Measurements from ENCODE around the gene ADPRHL1. TPM values are rescaled to one million over a fixed set of nuclear protein-coding genes. Genes with fewer than 3 reads are reported as not detected.
A peak's percentile ranks its signal among the peaks of the same experiment; 100 is the strongest.

ADPRHL1 gene
- total RNA-seq, 2 donors from 2014 or later = 1.6 to 2.9 TPM

- H3K36me3 ChIP-seq (ENCODE audit: control insufficient read depth, insufficient read depth, low read length) = peaks cover 8% of the 10 kb centered on the region
- TF ChIP-seq CTCF (conservative IDR thresholded peaks at IDR 0.05) = no peak
- no peak overlapping the region for H3K27ac ChIP-seq (ENCODE audit: low read depth, low read length)
- H3K4me3 Mint-ChIP-seq = no peak overlapping the region
- peaks cover 35% of the 10 kb centered on the region for H3K36me3 Mint-ChIP-seq (ENCODE audit: low read depth)
- H3K27me3 ChIP-seq (ENCODE audit: control insufficient read depth, insufficient read depth, low read length, poor library complexity, severe bottlenecking) = no peaks in the 10 kb centered on the region
- no peak overlapping the region for H3K9ac ChIP-seq (ENCODE audit: extremely low read depth, low read length, poor library complexity, severe bottlenecking)
- peaks cover 4% of the 10 kb centered on the region for H3K4me1 Mint-ChIP-seq
- H3K9me3 Mint-ChIP-seq = peaks cover 1% of the 10 kb centered on the region
- H3K4me3 ChIP-seq (ENCODE audit: low read length) = no peak overlapping the region
- no peaks in the 10 kb centered on the region for H3K27me3 Mint-ChIP-seq (ENCODE audit: insufficient read depth)
- 89 to 90% methylated on average over 9 to 13 of the region's 13 CpGs for whole genome bisulfite sequencing, 2 experiments (ENCODE audit: insufficient coverage in 1 of 2, insufficient read length in 1 of 2)
- DNase-seq = no peak
- H3K27ac Mint-ChIP-seq = peak overlapping the region; percentile 71
- no peaks in the 10 kb centered on the region for H3K4me1 ChIP-seq (ENCODE audit: control insufficient read depth, insufficient read depth, low read length)
- H3K9me3 ChIP-seq (ENCODE audit: control insufficient read depth, low read length) = no peaks in the 10 kb centered on the region
Measured at GRCh38 chr13:113449693-113450347, 3.5 kb downstream of the ADPRHL1 start.

DNA sequence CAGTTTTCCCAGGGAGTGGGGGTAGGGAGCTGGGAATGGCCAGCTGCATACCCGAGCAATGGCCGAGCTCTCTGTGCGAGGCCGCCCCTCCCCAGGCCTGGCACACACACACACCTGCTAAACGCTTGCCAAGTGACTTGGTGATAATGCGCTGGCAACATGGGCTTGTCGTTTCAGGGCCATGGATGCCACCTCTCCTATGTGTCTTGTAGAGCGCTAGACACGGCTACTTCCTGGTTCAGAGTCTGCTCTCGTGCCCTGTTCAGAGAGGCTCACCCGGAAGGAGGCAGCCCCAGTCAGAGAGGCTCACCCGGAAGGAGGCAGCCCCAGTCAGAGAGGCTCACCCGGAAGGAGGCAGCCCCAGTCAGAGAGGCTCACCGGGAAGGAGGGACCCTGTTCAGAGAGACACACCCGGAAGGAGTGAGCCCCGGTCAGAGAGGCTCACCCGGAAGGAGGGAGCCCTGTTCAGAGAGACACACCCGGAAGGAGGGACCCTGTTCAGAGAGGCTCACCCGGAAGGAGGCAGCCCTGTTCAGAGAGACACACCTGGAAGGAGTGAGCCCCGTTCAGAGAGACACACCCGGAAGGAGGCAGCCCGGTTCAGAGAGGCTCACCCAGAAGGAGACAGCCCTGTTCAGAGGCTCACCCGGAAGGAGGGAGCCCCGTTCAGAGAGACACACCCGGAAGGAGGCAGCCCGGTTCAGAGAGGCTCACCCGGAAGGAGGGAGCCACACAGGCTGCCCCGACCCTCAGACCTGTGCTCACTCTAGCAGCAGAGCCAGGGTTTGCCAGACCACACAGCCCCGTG lies 4.2 kb downstream of the ADPRHL1 start:
- Mint-ChIP-seq H3K27me3 (ENCODE audit: insufficient read depth) (no peaks in the 10 kb centered on the region), H3K9me3 (peaks cover 1% of the 10 kb centered on the region), H3K4me3 (no peak overlapping the region), H3K36me3 (ENCODE audit: low read depth) (peaks cover 33% of the 10 kb centered on the region), H3K4me1 (peaks cover 4% of the 10 kb centered on the region), H3K27ac (peak overlapping the region; percentile 71)
- no peaks in the 10 kb centered on the region for H3K27me3 ChIP-seq (ENCODE audit: control insufficient read depth, insufficient read depth, low read length, poor library complexity, severe bottlenecking)
- H3K9ac ChIP-seq (ENCODE audit: extremely low read depth, low read length, poor library complexity, severe bottlenecking) = no peak overlapping the region
- no peaks in the 10 kb centered on the region for H3K4me1 ChIP-seq (ENCODE audit: control insufficient read depth, insufficient read depth, low read length)
- 92 to 94% methylated on average over 27 to 29 of the region's 29 CpGs for WGBS, 2 experiments (ENCODE audit: insufficient coverage in 1 of 2, insufficient read length in 1 of 2)
- DNase-seq = peak; percentile 43
- no peak for TF ChIP-seq CTCF (conservative IDR thresholded peaks at IDR 0.05)
- no peak overlapping the region for H3K27ac ChIP-seq (ENCODE audit: low read depth, low read length)
- no peaks in the 10 kb centered on the region for H3K9me3 ChIP-seq (ENCODE audit: control insufficient read depth, low read length)
- H3K4me3 ChIP-seq (ENCODE audit: low read length) = no peak overlapping the region
- peaks cover 8% of the 10 kb centered on the region for H3K36me3 ChIP-seq (ENCODE audit: control insufficient read depth, insufficient read depth, low read length)

DNA sequence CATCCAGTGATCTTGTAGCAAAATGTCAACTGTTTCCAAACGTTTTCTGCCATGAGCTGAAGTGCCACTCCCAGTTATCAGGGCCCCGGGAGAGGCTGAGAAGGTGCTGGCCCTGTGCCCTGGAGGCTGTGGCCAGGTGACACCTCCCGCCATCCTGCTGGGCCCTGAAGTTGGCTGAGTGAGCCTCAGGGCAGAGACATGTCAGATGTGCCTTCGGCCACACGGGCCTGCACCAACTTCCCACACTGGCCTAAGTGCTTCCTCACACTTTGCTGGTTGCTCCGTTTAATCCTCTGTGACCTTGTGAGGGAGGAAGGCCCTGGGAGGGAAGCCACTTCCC lies 4.8 kb downstream of the ADPRHL1 start:
- peak; percentile 62 for DNase-seq
- no peak for TF ChIP-seq CTCF (conservative IDR thresholded peaks at IDR 0.05)
- Mint-ChIP-seq H3K36me3 (ENCODE audit: low read depth) (peaks cover 32% of the 10 kb centered on the region), H3K27ac (peak overlapping the region; percentile 48), H3K9me3 (peaks cover 1% of the 10 kb centered on the region), H3K4me3 (no peak overlapping the region), H3K4me1 (peaks cover 4% of the 10 kb centered on the region), H3K27me3 (ENCODE audit: insufficient read depth) (no peaks in the 10 kb centered on the region)
- Histone ChIP-seq H3K9ac (ENCODE audit: extremely low read depth, low read length, poor library complexity, severe bottlenecking) (no peak overlapping the region), H3K36me3 (ENCODE audit: control insufficient read depth, insufficient read depth, low read length) (peaks cover 8% of the 10 kb centered on the region), H3K27ac (ENCODE audit: low read depth, low read length) (no peak overlapping the region), H3K27me3 (ENCODE audit: control insufficient read depth, insufficient read depth, low read length, poor library complexity, severe bottlenecking) (no peaks in the 10 kb centered on the region), H3K4me1 (ENCODE audit: control insufficient read depth, insufficient read depth, low read length) (no peaks in the 10 kb centered on the region), H3K9me3 (ENCODE audit: control insufficient read depth, low read length) (no peaks in the 10 kb centered on the region), H3K4me3 (ENCODE audit: low read length) (no peak overlapping the region)
- 55 to 77% methylated on average over 5 to 6 of the region's 6 CpGs for WGBS, 2 experiments (ENCODE audit: insufficient coverage in 1 of 2, insufficient read length in 1 of 2)
